Stimulated activated CD8-positive, alpha-beta memory T cell treated with anti-CD3 and anti-CD28 coated beads, Interleukin-15, amount 100 ng/mL, for 48 hours (primary cell): ENCODE data around the gene SNTA1.
"Not testable (repeated sequence)": the region's sequence is repeated elsewhere in the genome, so short reads cannot be mapped to it uniquely, and the experiment has no call there.

ENCODE experiments used
- DNase-seq, 2 donors: peaks; one replicate each; pipeline ENCODE4 v3.0.0-alpha.2; 2020; ENCODE audit warnings: low read depth in 2 of 2

Gene SNTA1

DNA sequence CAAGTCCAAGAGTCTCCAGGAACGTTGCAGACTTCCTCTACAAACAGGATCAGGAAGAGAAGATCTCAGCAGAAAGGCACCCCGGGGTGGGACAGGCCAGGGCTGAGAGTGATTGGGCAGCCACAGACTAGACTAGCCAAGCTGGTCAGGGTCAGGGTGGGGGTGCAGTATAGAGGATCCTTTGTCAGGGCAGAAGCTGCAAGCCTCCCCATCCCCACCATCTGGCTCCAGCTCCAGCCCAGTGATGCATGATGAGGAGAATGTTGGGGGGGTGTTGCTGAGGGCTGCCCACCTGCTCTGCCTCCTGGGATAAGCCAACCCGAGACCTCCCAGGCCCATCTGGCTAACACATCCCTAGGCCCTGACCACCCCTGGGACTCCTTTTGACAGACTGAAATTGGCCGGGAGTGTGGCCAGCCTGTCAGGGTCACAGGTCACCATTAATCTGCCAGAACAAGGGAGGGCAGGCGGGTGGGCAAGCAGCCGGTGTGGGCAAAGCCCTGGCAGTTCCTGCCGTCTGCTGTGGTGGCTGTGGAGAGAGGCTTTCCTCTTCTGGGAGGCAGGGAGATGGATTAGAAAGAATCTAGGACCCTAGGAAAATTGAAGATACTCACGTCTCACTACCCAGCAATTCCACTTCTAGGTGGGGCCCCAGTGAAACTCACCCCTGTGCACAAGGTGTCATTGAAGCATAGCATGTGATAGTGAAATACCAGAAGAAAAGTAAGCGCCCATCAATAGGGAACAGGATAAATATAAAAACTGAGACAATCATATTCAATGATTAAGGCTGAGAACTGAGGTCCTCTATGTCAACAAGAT, 22.1 kb upstream of the SNTA1 start:
- no peak for DNase-seq

DNA sequence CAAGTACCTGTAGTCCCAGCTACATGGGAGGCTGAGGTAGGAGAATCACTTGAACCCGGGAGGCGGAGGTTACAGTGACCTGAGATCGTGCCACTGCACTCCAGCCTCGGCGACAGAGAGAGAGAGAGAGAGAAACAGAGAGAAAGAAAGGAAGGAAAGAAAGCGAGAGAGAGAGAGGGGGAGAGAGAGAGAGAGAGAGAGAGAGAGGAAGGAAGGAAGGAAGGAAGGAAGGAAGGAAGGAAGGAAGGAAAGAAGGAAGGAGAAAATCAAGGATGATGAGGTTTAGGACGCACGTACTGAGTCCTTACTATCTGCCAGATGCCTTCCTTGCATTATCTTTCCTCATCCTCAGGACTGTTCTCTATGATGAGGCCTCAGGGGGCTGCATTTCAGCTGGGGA, 21.2 kb upstream of the SNTA1 start:
- DNase-seq, result not testable (repeated sequence)

GRCh38 chr20:33463332-33464101, 20.0 kb upstream of the SNTA1 start:
- no peak for DNase-seq

DNA sequence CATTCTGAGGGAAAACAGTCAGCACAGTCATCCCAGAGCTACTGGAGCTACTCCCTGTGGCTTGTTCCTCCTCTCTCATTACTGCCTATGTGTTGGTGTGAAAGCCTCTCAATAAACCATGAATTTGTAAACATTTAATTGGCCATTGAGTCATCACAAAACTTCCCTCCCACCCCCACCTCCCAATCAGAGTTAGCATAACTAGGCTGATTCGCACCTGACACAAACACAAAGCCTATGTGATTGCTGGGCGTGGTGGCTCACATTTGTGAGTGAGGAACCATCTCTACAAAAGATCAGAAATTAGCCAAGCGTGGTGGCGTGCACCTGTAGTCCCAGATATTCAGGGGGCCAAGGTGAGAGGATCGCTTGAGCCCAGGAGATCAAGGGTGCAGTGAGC, 17.1 kb upstream of the SNTA1 start:
- no peak for DNase-seq

- no peak for DNase-seq
Measured at GRCh38 chr20:33459599-33459998, 16.0 kb upstream of the SNTA1 start.

DNA sequence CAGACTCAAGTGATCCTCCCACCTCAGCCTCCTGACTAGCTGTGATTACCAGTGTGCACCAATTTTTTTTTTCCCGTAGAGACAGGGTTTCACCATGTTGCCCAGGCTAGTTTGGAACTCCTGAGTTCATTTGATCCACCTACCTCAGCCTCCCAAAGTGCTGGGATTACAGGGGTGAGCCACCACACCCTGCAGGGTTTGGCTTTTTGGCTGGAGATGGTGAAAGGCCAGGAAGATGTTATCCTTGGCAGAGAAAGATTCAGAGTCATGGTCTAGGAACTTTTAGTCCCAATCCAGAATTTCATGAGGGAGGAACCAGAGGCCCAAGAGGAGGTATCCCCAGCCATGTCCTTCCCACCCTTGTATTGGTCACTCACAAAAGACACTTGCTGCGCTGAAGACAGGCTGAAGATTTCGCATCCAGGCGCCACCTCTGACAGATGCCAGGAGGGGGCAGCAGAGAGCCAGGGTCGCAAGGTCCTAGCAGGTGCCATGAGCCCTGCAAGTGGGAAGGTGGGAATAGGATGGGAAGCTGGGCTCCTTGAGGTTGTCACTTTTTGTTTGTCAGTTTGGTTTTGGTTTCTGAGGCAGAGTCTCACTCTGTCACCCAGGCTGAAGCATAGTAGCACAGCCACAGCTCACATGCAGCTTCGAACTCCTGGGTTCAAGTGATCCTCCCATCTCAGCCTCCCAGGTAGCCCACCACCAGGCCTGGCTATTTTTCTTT, 13.5 kb upstream of the SNTA1 start:
- DNase-seq, result peak; percentile 60 to 65

- no peak for DNase-seq
Measured at GRCh38 chr20:33450867-33451266, 7.3 kb upstream of the SNTA1 start.

GRCh38 chr20:33445881-33446625, 2.5 kb upstream of the SNTA1 start:
- no peak for DNase-seq

DNA sequence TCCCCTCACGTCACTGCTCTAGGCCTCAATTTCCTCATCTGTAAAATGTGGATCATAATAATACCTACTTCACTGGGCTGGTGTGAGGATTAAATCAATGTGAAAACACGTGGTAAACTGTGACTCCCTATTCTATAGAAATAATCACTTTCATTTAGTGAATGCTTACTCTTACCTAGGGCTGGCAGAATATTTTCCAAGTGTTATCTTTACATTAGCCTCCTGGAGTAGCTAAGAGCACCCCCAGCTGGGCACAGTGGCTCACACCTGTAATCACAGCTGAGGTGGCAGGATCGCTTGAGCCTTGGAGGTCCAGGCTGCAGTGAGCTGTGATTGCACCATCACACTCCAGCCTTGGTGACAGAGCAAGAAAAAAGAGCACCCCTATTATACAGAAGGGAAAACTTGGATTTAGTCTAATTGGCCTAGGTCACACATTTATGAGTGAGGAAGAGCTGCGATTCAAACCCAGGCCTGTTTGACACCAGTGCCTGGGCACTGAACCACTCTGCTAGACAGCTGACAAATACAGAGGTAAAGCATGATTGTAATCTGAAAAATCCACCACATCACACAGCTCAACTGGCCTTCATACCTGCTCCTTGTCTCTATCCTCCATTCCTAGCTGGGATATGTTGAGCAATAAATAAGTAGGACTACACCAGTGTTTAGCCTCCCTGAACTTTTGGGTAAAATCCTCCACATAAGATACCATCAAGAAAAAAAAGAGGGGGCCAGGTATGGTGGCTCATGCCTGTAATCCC, 1.4 kb upstream of the SNTA1 start:
- DNase-seq, result no peak

- no peak for DNase-seq
Measured at GRCh38 chr20:33443006-33443511, 504 bp downstream of the SNTA1 start.

DNA sequence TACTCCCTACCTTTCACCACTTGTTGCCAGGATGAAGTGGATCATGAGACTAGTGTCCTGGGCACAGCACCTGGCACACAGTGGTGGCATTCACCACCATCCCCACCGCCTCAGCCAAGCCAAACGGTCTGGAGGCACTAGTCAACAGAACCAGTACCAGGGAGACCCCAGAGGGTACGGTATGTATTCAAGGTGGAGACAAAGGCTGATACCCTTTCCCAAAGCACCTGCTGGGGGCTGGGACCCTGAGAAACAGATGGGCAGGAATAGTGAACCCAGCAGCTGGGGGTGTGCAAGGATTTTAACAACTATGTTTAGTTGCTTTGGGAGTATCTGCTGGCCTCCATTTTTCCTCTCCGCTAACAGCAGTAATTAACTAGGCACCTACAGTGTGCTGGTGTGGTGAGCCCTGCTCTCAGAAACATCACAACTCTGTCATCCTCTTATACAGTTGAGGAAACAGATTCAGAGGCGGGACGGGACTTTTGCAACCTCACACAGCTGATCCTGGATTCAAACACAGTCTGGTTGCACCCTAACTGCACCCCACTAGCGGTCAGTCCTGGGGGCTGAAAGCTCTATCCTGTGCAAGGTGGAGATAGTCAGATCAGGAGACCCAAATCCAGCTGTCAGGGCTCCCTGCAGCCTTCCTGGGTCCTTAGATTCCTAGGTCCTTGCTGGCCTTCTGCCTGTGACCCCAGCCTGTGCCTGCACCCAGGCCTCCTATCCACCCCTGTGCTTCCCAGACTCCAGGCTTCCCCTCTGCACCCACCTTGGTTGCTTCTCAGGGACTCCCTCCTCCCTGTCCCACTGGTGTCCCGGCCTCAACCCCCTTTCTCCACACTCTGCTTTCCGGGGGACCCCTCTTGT, 1.2 kb downstream of the SNTA1 start:
- no peak for DNase-seq

DNA sequence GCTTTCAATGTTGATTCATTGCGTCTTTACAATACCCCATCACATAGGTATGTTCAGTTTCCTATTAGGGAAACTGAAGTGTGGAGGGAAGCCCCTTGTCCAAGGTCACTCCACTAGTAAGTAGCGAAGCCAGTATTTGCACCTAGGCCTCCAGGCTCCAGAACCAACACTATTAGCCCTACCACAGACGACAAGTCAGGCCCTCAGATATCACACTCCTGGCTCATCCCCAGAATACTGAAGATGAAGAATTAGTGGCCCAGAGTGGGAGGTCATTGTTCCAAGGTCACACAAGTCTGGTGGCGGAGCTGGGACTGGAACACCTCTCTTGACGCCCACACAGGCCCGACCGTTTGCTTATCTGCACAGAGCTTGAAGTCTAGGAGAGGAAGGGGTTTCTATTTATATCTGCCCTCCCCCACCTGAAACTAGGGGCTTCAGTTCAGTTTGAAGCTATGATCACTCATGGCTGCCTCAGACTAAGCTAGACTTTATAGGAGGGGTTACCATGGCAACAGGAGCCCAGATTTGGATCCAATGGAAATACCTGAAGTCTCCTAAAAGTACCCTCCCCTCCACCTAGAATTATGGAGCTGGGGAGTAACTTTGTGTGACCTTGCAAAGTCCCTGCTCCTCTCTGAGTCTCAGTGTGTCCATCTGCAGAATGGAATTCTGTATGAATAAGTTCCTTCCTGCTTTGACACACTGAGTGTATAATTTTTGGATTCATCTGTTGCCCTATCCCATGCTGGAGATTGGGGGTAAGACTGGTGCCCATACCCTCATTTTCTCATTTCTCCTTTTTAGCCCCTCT, 2.2 kb downstream of the SNTA1 start:
- DNase-seq, result no peak

- not testable (repeated sequence) for DNase-seq
Measured at GRCh38 chr20:33440562-33440961, 3.0 kb downstream of the SNTA1 start.

- DNase-seq, result no peak
Measured at GRCh38 chr20:33438481-33438880, 5.1 kb downstream of the SNTA1 start.

GRCh38 chr20:33437141-33437911, 6.2 kb downstream of the SNTA1 start:
- DNase-seq, result no peak

- no peak for DNase-seq
Measured at GRCh38 chr20:33434434-33434833, 9.1 kb downstream of the SNTA1 start.

- no peak for DNase-seq
Measured at GRCh38 chr20:33433465-33434234, 9.9 kb downstream of the SNTA1 start.
